Colonic mucosa (tissue), 4 donors: Measurements from ENCODE around the gene SLC25A48. TPM values are rescaled to one million over a fixed set of nuclear protein-coding genes. Genes with fewer than 3 reads are reported as not detected.
"Not testable (repeated sequence)": the region's sequence is repeated elsewhere in the genome, so short reads cannot be mapped to it uniquely, and the experiment has no call there.

ENCODE experiments used
- DNase-seq: peaks from one replicate; pipeline ENCODE4 v3.0.0-alpha.2; 2020
- H3K27ac ChIP-seq: fragments of 200-600 bp; one replicate; pipeline ENCODE4 v1.8.0; 2021
- H3K27me3 ChIP-seq: fragments of 200-600 bp; one replicate; pipeline ENCODE4 v1.8.0; 2021
- H3K36me3 ChIP-seq: fragments of 200-600 bp; one replicate; pipeline ENCODE4 v1.8.0; 2021
- H3K4me1 ChIP-seq: fragments of 200-600 bp; one replicate; pipeline ENCODE4 v1.8.0; 2021; ENCODE audit warnings: mild to moderate bottlenecking
- H3K4me3 ChIP-seq: fragments of 200-600 bp; one replicate; pipeline ENCODE4 v1.8.0; 2021
- H3K9ac ChIP-seq, 2 donors: one replicate each; pipeline ENCODE4 v1.7.0; 2013; ENCODE audit warnings: control low read depth in 2 of 2, low read depth in 2 of 2, low read length in 2 of 2
- H3K9me3 ChIP-seq: fragments of 200-600 bp; one replicate; pipeline ENCODE4 v1.8.0; 2021
- CTCF ChIP-seq: fragments of 200-600 bp; IDR thresholded peaks from one replicate; pipeline ENCODE4 v1.8.0; 2022; ENCODE audit warnings: antibody characterized with exemption, mild to moderate bottlenecking
- intact Hi-C: fragments of 100-400 bp; cut with DNase I; formaldehyde crosslinking; loops from one replicate; pipeline ENCODE4 v1.14.1; 2022
- total RNA-seq, 2 donors: library from RNA; stranded (reverse); fragmentation: NEBNext Ultra II Directional in 1 of 2; extraction: Animal tissue kit (Norgen Biotek cat#: 25700) in 1 of 2; gene quantifications; one replicate each; pipeline ENCODE4 v1.2.1, GENCODE V29; 2021
- donor health status: healthy.
- donor health status: DM: no; HTN: no; CAD: no.
- donor health status: DM: no; HTN: no; CAD: no.

Gene SLC25A48
- total RNA-seq, 2 donors from 2014 or later: 4.1 to 6.0 TPM

DNA sequence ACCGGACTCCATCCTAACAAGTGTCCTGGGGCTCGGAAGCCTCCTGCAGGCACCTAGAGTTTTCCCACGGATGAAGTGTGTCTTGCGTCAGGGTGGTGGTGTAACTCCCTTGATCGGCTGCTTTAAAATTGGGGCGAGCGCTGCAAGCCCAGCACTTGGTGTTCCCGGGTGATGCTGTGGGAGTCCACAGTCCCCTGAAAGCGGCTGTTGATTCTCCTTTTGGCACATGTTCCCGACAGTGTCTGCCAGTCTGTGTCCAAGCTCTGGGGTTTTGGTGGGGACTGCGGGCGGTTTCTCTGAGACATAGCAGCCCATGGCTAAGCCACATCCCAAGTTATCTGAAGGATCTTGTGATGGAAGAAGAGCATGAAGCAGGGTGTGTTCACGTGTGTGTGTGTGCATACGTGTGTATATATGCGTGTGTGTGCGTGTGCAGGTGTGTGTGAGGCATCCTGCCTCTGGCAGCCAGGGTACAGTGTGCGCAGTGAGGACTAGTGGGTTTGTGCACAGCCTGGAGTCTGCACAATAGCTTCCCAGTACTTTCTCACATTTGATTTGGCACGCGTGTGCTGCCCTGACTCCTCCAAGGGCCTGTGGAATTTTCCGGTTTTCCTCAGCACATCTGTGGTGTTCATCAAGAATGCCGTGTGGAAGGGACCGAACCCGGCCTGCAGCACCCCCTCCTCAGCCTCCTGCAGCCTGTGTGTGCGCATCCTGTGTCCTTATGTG lies 16.9 kb downstream of the SLC25A48 start:
- DNase-seq: no peak
- Histone ChIP-seq H3K27ac (no peak overlapping the region), H3K9me3 (no peaks in the 10 kb centered on the region), H3K27me3 (no peaks in the 10 kb centered on the region), H3K36me3 (no peaks in the 10 kb centered on the region), H3K4me1 (no peaks in the 10 kb centered on the region), H3K4me3 (no peak overlapping the region), H3K9ac (no peak overlapping the region)
- TF ChIP-seq CTCF: no peak
- intact Hi-C loops: no loop called here

DNA sequence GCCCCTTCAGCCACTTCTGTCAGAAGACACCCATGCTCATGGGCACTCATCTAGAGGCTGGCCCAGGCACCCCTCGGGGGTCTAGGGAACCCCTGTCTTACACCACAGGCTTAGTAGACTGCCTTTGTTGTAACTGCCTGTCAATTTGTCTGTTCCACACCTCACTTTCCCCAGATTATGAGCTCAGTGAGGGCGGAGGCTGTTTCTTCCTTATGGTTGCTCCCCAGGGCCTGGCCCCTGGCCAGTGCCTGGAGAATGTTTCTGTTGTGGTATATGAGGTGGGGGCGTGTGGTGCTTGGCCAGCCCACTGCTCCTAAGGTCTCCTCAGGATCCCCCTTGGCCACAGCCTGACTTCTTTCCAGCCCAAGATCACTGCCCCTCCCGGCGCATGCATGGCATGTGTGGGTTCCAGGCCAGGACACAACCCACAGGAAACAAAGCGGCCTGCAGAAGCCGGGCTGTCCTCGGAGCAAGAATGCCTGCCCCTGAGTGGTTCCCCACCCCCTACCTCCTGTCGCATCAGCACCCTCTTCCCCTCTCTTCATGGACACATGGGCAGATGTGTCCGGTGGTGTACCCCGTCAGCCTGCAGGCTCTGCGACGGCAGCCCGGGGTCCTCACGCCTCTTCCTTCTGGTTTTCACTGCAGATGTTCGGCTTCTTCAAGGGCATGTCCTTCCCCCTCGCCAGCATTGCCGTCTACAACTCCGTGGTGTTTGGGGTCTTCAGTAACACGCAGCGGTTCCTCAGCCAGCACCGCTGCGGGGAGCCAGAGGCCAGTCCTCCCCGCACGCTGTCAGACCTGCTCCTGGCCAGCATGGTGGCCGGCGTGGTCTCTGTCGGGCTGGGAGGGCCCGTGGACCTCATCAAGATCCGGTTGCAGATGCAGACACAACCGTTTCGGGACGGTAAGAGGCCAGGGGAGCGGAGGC lies 17.7 kb downstream of the SLC25A48 start:
- intact Hi-C loops: no loop called here
- no peaks in the 10 kb centered on the region for H3K27me3 ChIP-seq
- DNase-seq: no peak
- no peak for TF ChIP-seq CTCF
- no peaks in the 10 kb centered on the region for H3K36me3 ChIP-seq
- no peaks in the 10 kb centered on the region for H3K4me1 ChIP-seq
- no peak overlapping the region for H3K9ac ChIP-seq
- H3K9me3 ChIP-seq: no peaks in the 10 kb centered on the region
- no peak overlapping the region for H3K4me3 ChIP-seq
- H3K27ac ChIP-seq: no peak overlapping the region

DNA sequence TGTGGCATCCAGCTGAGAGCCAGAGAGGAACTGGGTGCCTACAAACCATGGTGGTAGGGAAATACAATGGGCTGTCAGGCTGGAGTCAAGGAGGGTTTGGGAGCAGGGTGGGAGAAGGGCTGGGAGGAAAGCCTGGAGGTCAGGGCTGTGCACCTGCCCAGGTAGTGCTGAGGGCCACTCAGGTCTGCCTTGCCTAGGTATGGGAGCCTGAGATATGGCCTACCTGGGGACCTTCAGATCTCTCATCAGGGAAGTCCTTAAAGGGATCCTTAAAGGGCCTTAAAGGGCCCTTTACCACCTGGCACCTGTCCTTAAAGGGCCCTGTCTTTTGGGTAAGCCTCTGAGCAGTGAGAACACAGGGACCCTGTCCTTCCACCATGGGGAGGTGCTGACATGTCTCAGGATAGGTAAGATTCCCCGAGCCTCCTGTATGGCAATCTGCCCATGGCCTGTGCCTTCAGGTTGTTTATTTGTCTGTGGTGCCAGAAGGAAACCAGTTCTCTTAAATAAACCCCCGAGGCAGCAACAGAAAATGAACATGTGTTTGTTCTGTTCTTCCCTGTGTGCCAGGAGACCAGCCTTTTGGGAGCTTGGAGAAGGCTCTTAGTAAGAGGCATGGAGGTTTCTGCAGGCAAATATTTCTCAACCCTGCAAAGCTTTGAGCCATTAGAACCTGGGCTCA lies 23.3 kb downstream of the SLC25A48 start:
- intact Hi-C loops: no loop called here
- Histone ChIP-seq H3K9ac (no peak overlapping the region), H3K27ac (no peak overlapping the region), H3K27me3 (no peaks in the 10 kb centered on the region), H3K4me3 (no peak overlapping the region), H3K36me3 (no peaks in the 10 kb centered on the region), H3K4me1 (no peaks in the 10 kb centered on the region), H3K9me3 (no peaks in the 10 kb centered on the region)
- DNase-seq: no peak
- no peak for TF ChIP-seq CTCF

GRCh38 chr5:135859186-135859585 lies 24.7 kb downstream of the SLC25A48 start:
- H3K9ac ChIP-seq, H3K27ac ChIP-seq, intact Hi-C loops, H3K36me3 ChIP-seq, H3K4me1 ChIP-seq, H3K27me3 ChIP-seq, H3K9me3 ChIP-seq, H3K4me3 ChIP-seq, DNase-seq: not testable (repeated sequence)

DNA sequence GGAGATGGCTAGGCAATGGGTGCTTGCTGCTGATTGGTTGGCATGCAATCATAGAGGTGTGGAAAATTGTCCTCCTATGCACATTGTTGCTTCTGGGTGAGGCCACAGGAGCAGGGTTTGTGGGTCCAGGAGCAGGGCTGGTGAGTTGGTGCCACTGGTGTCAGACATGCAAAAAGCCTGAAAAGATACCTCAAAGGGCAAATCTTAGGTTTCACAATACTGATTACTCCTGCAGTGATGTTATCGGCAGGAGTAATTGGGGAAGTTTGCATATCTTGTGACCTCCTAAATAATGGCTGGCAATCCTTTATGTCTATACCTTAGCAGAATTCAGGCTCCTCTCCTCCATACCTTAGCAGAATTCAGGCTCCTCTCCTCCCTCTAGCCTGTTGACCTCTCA lies 25.2 kb downstream of the SLC25A48 start:
- DNase-seq: no peak
- H3K27me3 ChIP-seq: no peaks in the 10 kb centered on the region
- H3K36me3 ChIP-seq: no peaks in the 10 kb centered on the region
- H3K4me3 ChIP-seq: no peak overlapping the region
- intact Hi-C loops: no loop called here
- no peaks in the 10 kb centered on the region for H3K9me3 ChIP-seq
- H3K27ac ChIP-seq: no peak overlapping the region
- H3K9ac ChIP-seq: no peak overlapping the region
- no peaks in the 10 kb centered on the region for H3K4me1 ChIP-seq
- no peak for TF ChIP-seq CTCF
